GM12891 (cell line): ENCODE data around the gene EEIG1.
"Not testable (repeated sequence)": the region's sequence is repeated elsewhere in the genome, so short reads cannot be mapped to it uniquely, and the experiment has no call there.

Experiments
- POLR2A ChIP-seq: IDR thresholded peaks from 2 replicates; pipeline ENCODE4 v1.6.1; 2011; ENCODE audit warnings: low read depth, low read length, control low read depth
- SPI1 ChIP-seq: IDR thresholded peaks from 2 replicates; pipeline ENCODE4 v1.6.1; 2011; ENCODE audit warnings: low read depth, low read length, control low read depth

- TF ChIP-seq POLR2A, SPI1: not testable (repeated sequence)
Measured at GRCh38 chr9:128023671-128024070, 42.9 kb upstream of the EEIG1 start.
